ENCODE measurements around the gene PCDHGA3.
"Not testable (repeated sequence)": the region's sequence is repeated elsewhere in the genome, so short reads cannot be mapped to it uniquely, and the experiment has no call there.

PCDHGA3 gene

DNA sequence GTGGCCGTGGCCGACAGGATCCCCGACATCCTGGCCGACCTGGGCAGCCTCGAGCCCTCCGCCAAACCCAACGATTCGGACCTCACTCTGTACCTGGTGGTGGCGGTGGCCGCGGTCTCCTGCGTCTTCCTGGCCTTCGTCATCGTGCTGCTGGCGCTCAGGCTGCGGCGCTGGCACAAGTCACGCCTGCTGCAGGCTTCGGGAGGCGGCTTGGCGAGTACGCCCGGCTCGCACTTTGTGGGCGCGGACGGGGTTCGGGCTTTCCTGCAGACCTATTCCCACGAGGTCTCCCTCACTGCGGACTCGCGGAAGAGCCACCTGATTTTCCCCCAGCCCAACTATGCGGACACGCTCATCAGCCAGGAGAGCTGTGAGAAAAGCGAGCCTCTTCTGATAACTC lies 2.4 kb downstream of the PCDHGA3 start:
- Histone ChIP-seq H3K9me3 (ENCODE audit: control extremely low read depth in 1 of 5, control insufficient read depth in 4 of 5, insufficient read depth in 2 of 5, low read depth in 1 of 5, low read length in 4 of 5) (peaks cover 20 to 58% (median 36%) of the 10 kb centered on the region in 5 experiments), H3K27me3 (replicated peaks in 2 of 5; ENCODE audit: control insufficient read depth in 4 of 5, insufficient read depth in 5 of 5, low read length in 4 of 5) (peaks cover 17 to 79% (median 20%) of the 10 kb centered on the region in 5 experiments)
- H3K4me1 ChIP-seq (ENCODE audit: control extremely low read depth in 1 of 4, control insufficient read depth in 4 of 4, insufficient read depth in 4 of 4, low read length in 3 of 4); H3K27ac ChIP-seq (ENCODE audit: insufficient read depth in 1 of 2, low read depth in 1 of 2, low read length in 2 of 2, poor library complexity in 1 of 2, severe bottlenecking in 2 of 2); DNase-seq; POLR2A ChIA-PET; CTCF ChIA-PET; H3K4me3 ChIP-seq (ENCODE audit: control insufficient read depth in 1 of 7, extremely low read depth in 1 of 7, insufficient read depth in 4 of 7, low read depth in 2 of 7, low read length in 6 of 7); H3K36me3 ChIP-seq (ENCODE audit: control insufficient read depth in 4 of 4, insufficient read depth in 4 of 4, low read length in 3 of 4): not testable (repeated sequence)
- 35% methylated on average over 6 of the region's 35 CpGs for WGBS (ENCODE audit: insufficient coverage)

DNA sequence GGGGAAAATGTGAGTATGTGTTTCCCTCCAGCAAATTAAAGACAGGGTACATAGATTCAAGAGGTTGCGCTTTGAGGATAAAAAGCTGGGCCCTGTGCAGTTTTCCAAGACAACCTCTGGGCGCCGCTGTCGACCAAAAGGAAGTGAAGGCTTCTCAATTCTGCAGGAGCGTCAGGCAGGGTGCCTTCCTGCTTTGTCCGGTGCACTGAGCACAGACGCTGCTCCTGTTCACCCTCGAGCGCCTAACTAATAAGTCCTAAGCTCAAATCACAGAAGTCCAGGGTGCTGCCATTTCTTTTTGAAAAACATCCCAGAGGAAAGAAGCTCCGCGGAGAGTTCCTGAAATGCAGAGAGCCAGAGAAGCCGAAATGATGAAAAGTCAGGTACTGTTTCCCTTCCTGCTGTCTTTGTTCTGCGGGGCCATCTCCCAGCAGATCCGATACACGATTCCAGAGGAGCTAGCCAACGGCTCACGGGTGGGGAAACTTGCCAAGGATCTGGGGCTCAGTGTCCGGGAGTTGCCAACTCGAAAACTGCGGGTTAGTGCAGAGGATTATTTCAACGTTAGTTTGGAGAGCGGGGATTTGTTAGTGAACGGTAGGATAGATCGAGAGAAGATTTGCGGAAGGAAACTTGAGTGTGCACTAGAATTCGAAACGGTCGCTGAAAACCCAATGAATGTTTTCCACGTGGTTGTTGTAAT lies 6.4 kb downstream of the PCDHGA3 start, which contains the start of gene PCDHGB1:
TSS of gene PCDHGB1 (plus strand) at position 183 of the 703 bp plus-strand sequence. CDS start at position 345, 162 bp downstream.
- Histone ChIP-seq H3K4me1 (ENCODE audit: control extremely low read depth in 1 of 4, control insufficient read depth in 4 of 4, insufficient read depth in 4 of 4, low read length in 3 of 4) (no peaks in the 10 kb centered on the region), H3K27ac (ENCODE audit: insufficient read depth in 1 of 2, low read depth in 1 of 2, low read length in 2 of 2, poor library complexity in 1 of 2, severe bottlenecking in 2 of 2) (no peak within 1 kb of the TSS), H3K9me3 (ENCODE audit: control extremely low read depth in 1 of 5, control insufficient read depth in 4 of 5, insufficient read depth in 2 of 5, low read depth in 1 of 5, low read length in 4 of 5) (peaks cover 14 to 63% (median 40%) of the 10 kb centered on the region in 5 experiments), H3K36me3 (ENCODE audit: control insufficient read depth in 4 of 4, insufficient read depth in 4 of 4, low read length in 3 of 4) (peaks cover 0 to 6% (median 0%) of the 10 kb centered on the region in 4 experiments), H3K27me3 (replicated peaks in 2 of 5; ENCODE audit: control insufficient read depth in 4 of 5, insufficient read depth in 5 of 5, low read length in 4 of 5) (peaks cover 19 to 77% (median 23%) of the 10 kb centered on the region in 5 experiments), H3K4me3 (ENCODE audit: control insufficient read depth in 1 of 7, extremely low read depth in 1 of 7, insufficient read depth in 4 of 7, low read depth in 2 of 7, low read length in 6 of 7) (peak within 1 kb of the TSS in 4 of 7 experiments; percentile 4 to 55 (median 18))
- ChIA-PET CTCF (interaction anchor here (1.8 kb wide), 1 partner anchor 207 kb away, joined by 7 read pairs; no protein-coding TSS in a partner anchor), POLR2A (no interaction called here)
- WGBS (ENCODE audit: insufficient coverage): 23% methylated on average over 29 of the region's 29 CpGs
- DNase-seq: peak; percentile 17 to 60 (median 47)

DNA sequence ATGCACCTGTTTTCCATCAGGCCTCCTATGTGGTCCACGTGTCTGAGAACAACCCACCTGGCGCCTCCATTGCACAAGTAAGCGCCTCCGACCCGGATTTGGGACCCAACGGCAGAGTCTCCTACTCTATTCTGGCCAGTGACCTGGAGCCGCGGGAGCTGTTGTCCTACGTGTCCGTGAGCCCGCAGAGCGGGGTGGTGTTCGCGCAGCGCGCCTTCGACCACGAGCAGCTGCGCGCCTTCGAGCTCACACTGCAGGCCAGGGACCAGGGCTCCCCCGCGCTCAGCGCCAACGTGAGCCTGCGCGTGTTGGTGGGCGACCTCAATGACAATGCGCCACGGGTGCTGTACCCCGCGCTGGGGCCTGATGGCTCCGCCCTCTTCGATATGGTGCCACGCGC lies 8.0 kb downstream of the PCDHGA3 start:
- Histone ChIP-seq H3K36me3 (ENCODE audit: control insufficient read depth in 4 of 4, insufficient read depth in 4 of 4, low read length in 3 of 4) (peaks cover 0 to 6% (median 0%) of the 10 kb centered on the region in 4 experiments), H3K27me3 (replicated peaks in 2 of 5; ENCODE audit: control insufficient read depth in 4 of 5, insufficient read depth in 5 of 5, low read length in 4 of 5) (peaks cover 20 to 82% (median 34%) of the 10 kb centered on the region in 5 experiments), H3K9me3 (ENCODE audit: control extremely low read depth in 1 of 5, control insufficient read depth in 4 of 5, insufficient read depth in 2 of 5, low read depth in 1 of 5, low read length in 4 of 5) (peaks cover 14 to 73% (median 48%) of the 10 kb centered on the region in 5 experiments), H3K4me1 (ENCODE audit: control extremely low read depth in 1 of 4, control insufficient read depth in 4 of 4, insufficient read depth in 4 of 4, low read length in 3 of 4) (peaks cover 0 to 3% (median 0%) of the 10 kb centered on the region in 4 experiments), H3K4me3 (ENCODE audit: control insufficient read depth in 1 of 7, extremely low read depth in 1 of 7, insufficient read depth in 4 of 7, low read depth in 2 of 7, low read length in 6 of 7) (no peak overlapping the region), H3K27ac (ENCODE audit: insufficient read depth in 1 of 2, low read depth in 1 of 2, low read length in 2 of 2, poor library complexity in 1 of 2, severe bottlenecking in 2 of 2) (no peak overlapping the region)
- 30% methylated on average over 17 of the region's 36 CpGs for WGBS (ENCODE audit: insufficient coverage)
- POLR2A ChIA-PET: no interaction called here
- no peak for DNase-seq
- CTCF ChIA-PET: interaction anchor here (1.8 kb wide), 1 partner anchor 206 kb away, joined by 7 read pairs; no protein-coding TSS in a partner anchor

DNA sequence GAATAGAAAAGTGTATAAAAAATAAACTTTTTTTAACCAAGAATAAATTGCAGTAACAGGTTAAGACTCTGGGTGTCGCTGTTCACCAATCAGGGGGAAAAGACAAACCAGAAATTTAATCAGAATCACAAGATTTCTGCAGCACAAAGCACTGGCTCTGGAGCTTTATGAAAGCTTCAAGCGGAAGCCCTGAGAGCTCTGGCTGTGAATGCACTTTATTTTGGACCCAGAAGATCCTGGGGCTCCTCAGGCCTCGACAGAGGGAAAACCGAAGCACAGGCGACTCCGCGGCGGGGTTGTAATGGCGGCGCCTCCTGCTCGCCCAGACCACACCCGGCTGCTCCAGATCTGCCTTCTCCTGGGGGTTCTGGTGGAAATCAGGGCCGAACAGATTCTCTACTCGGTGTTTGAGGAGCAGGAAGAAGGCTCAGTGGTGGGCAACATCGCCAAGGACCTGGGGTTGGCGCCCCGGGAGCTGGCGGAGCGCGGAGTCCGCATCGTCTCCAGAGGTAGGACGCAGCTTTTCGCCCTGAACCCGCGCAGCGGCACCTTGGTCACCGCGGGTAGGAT lies 11.4 kb downstream of the PCDHGA3 start, which contains the start of gene PCDHGA4:
TSS of gene PCDHGA4 (plus strand) at position 122 of the 570 bp plus-strand sequence. CDS start at position 209, 87 bp downstream.
- WGBS (ENCODE audit: insufficient coverage): 18% methylated on average over 29 of the region's 29 CpGs
- peaks cover 11 to 74% (median 51%) of the 10 kb centered on the region in 5 experiments for H3K9me3 ChIP-seq (ENCODE audit: control extremely low read depth in 1 of 5, control insufficient read depth in 4 of 5, insufficient read depth in 2 of 5, low read depth in 1 of 5, low read length in 4 of 5)
- ChIA-PET CTCF (interaction anchor here (0.8 to 1.9 kb wide), 2 partner anchors 12 to 15 kb away, joined by 3 to 7 read pairs; partner anchors contain the start of gene PCDHGB3), POLR2A (no interaction called here)
- H3K4me1 ChIP-seq (ENCODE audit: control extremely low read depth in 1 of 4, control insufficient read depth in 4 of 4, insufficient read depth in 4 of 4, low read length in 3 of 4): peaks cover 0 to 3% (median 0%) of the 10 kb centered on the region in 4 experiments
- peaks cover 0 to 6% (median 0%) of the 10 kb centered on the region in 4 experiments for H3K36me3 ChIP-seq (ENCODE audit: control insufficient read depth in 4 of 4, insufficient read depth in 4 of 4, low read length in 3 of 4)
- DNase-seq: peak in 2 of 3 donors; percentile 28 to 35
- H3K27me3 ChIP-seq (replicated peaks in 2 of 5; ENCODE audit: control insufficient read depth in 4 of 5, insufficient read depth in 5 of 5, low read length in 4 of 5): peaks cover 20 to 77% (median 44%) of the 10 kb centered on the region in 5 experiments
- no peak within 1 kb of the TSS for H3K27ac ChIP-seq (ENCODE audit: insufficient read depth in 1 of 2, low read depth in 1 of 2, low read length in 2 of 2, poor library complexity in 1 of 2, severe bottlenecking in 2 of 2)
- peak within 1 kb of the TSS in 3 of 7 experiments; percentile 23 to 62 (median 39) for H3K4me3 ChIP-seq (ENCODE audit: control insufficient read depth in 1 of 7, extremely low read depth in 1 of 7, insufficient read depth in 4 of 7, low read depth in 2 of 7, low read length in 6 of 7)

DNA sequence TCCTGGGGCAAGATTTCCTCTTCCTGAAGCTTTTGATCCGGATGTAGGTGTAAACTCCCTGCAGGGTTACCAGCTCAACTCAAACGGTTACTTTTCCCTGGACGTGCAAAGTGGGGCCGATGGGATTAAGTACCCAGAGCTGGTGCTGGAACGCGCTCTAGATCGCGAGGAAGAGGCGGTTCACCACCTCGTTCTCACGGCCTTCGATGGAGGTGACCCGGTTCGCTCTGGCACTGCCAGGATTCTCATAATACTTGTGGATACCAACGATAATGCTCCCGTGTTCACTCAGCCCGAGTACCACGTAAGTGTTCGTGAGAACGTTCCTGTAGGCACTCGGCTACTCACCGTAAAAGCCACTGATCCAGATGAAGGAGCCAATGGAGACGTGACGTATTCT lies 12.0 kb downstream of the PCDHGA3 start:
- DNase-seq: no peak
- Histone ChIP-seq H3K4me1 (ENCODE audit: control extremely low read depth in 1 of 4, control insufficient read depth in 4 of 4, insufficient read depth in 4 of 4, low read length in 3 of 4) (peaks cover 0 to 3% (median 0%) of the 10 kb centered on the region in 4 experiments), H3K36me3 (ENCODE audit: control insufficient read depth in 4 of 4, insufficient read depth in 4 of 4, low read length in 3 of 4) (peaks cover 0 to 6% (median 0%) of the 10 kb centered on the region in 4 experiments), H3K27ac (ENCODE audit: insufficient read depth in 1 of 2, low read depth in 1 of 2, low read length in 2 of 2, poor library complexity in 1 of 2, severe bottlenecking in 2 of 2) (no peak overlapping the region), H3K9me3 (ENCODE audit: control extremely low read depth in 1 of 5, control insufficient read depth in 4 of 5, insufficient read depth in 2 of 5, low read depth in 1 of 5, low read length in 4 of 5) (peaks cover 6 to 74% (median 50%) of the 10 kb centered on the region in 5 experiments), H3K4me3 (ENCODE audit: control insufficient read depth in 1 of 7, extremely low read depth in 1 of 7, insufficient read depth in 4 of 7, low read depth in 2 of 7, low read length in 6 of 7) (no peak overlapping the region), H3K27me3 (replicated peaks in 2 of 5; ENCODE audit: control insufficient read depth in 4 of 5, insufficient read depth in 5 of 5, low read length in 4 of 5) (peaks cover 17 to 77% (median 39%) of the 10 kb centered on the region in 5 experiments)
- 41% methylated on average over 24 of the region's 24 CpGs for WGBS (ENCODE audit: insufficient coverage)
- ChIA-PET CTCF (interaction anchor here (0.8 to 1.9 kb wide), 2 partner anchors 13 to 14 kb away, joined by 3 to 7 read pairs; partner anchors contain the start of gene PCDHGB3), POLR2A (no interaction called here)

DNA sequence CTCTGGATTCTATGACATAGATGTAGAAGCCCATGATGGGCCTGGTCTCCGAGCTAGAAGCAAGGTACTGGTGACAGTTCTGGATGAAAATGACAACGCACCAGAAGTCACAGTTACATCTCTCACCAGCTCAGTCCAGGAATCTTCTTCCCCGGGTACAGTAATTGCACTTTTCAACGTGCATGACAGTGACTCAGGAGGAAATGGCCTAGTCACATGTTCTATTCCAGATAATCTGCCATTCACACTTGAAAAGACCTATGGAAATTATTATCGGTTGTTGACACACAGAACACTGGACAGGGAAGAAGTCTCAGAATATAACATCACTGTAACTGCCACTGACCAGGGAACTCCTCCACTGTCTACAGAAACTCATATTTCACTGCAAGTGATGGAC lies 12.5 kb downstream of the PCDHGA3 start:
- Histone ChIP-seq H3K27ac (ENCODE audit: insufficient read depth in 1 of 2, low read depth in 1 of 2, low read length in 2 of 2, poor library complexity in 1 of 2, severe bottlenecking in 2 of 2) (no peak overlapping the region), H3K27me3 (replicated peaks in 2 of 5; ENCODE audit: control insufficient read depth in 4 of 5, insufficient read depth in 5 of 5, low read length in 4 of 5) (peaks cover 16 to 77% (median 36%) of the 10 kb centered on the region in 5 experiments), H3K4me3 (ENCODE audit: control insufficient read depth in 1 of 7, extremely low read depth in 1 of 7, insufficient read depth in 4 of 7, low read depth in 2 of 7, low read length in 6 of 7) (no peak overlapping the region), H3K9me3 (ENCODE audit: control extremely low read depth in 1 of 5, control insufficient read depth in 4 of 5, insufficient read depth in 2 of 5, low read depth in 1 of 5, low read length in 4 of 5) (peaks cover 6 to 74% (median 50%) of the 10 kb centered on the region in 5 experiments), H3K4me1 (ENCODE audit: control extremely low read depth in 1 of 4, control insufficient read depth in 4 of 4, insufficient read depth in 4 of 4, low read length in 3 of 4) (peaks cover 0 to 3% (median 0%) of the 10 kb centered on the region in 4 experiments), H3K36me3 (ENCODE audit: control insufficient read depth in 4 of 4, insufficient read depth in 4 of 4, low read length in 3 of 4) (peaks cover 0 to 6% (median 0%) of the 10 kb centered on the region in 4 experiments)
- DNase-seq: no peak
- ChIA-PET POLR2A (no interaction called here), CTCF (interaction anchor here (1.9 kb wide), 1 partner anchor 14 kb away, joined by 7 read pairs; the partner anchor contains the start of gene PCDHGB3)
- 75% methylated on average over 4 of the region's 5 CpGs for WGBS (ENCODE audit: insufficient coverage)

All from common myeloid progenitor, CD34-positive (primary cell).